ENCODE measurements around the gene DEDD. TPM values are rescaled to one million over a fixed set of nuclear protein-coding genes. Genes with fewer than 3 reads are reported as not detected.
"Not testable (repeated sequence)": the region's sequence is repeated elsewhere in the genome, so short reads cannot be mapped to it uniquely, and the experiment has no call there.

The DEDD gene
- total and polyA plus RNA-seq, 11 donors: 13.8 to 38.8 (median 26.5) TPM

- Histone ChIP-seq H3K9me3 (no peaks in the 10 kb centered on the region), H3K27me3 (no peaks in the 10 kb centered on the region), H3K27ac (peak overlapping the region in 11 of 12 donors; percentile 77 to 97 (median 92)), H3K4me3 (peak overlapping the region in 10 of 12 donors; percentile 85 to 100 (median 96)), H3K4me1 (peaks cover 5 to 73% (median 38%) of the 10 kb centered on the region in 12 donors), H3K36me3 (peaks cover 0 to 61% (median 46%) of the 10 kb centered on the region in 9 donors)
- no peak for TF ChIP-seq POLR2A (IDR thresholded peaks at IDR 0.05)
- peak in 8 of 12 donors; percentile 8 to 40 (median 28) for TF ChIP-seq CTCF (IDR thresholded peaks at IDR 0.05)
- ATAC-seq (peak in 3 of 4 donors; percentile 21 to 35 (median 33)), DNase-seq (peak; percentile 60 to 77 (median 69))
- intact Hi-C loops (cut with DNase I): loop anchor here in 2 of 10 donors (2.0 kb wide), 1 partner anchor 14 kb away; the partner anchor contains the start of gene DEDD (in 2 of the 2)
- 28 to 41% (median 32%) methylated on average over 10 of the region's 10 CpGs for WGBS, 4 donors
Measured at GRCh38 chr1:161119092-161119903, 13.2 kb downstream of the DEDD start.

- H3K4me1 ChIP-seq: peaks cover 5 to 84% (median 45%) of the 10 kb centered on the region in 12 donors
- DNase-seq: peak; percentile 90 to 92 (median 90)
- peak in 3 of 12 donors; percentile 12 to 19 (median 13) for TF ChIP-seq CTCF (IDR thresholded peaks at IDR 0.05)
- peak; percentile 16 to 78 for TF ChIP-seq POLR2A (IDR thresholded peaks at IDR 0.05)
- 0 to 2% (median 0%) methylated on average over 47 to 58 of the region's 58 CpGs for WGBS, 4 donors
- peak within 1 kb of the TSS; percentile 77 to 97 (median 92) for H3K27ac ChIP-seq
- H3K36me3 ChIP-seq: peaks cover 0 to 54% (median 33%) of the 10 kb centered on the region in 9 donors
- H3K4me3 ChIP-seq: peak within 1 kb of the TSS; percentile 73 to 100 (median 94)
- no peaks in the 10 kb centered on the region for H3K9me3 ChIP-seq
- peak; percentile 86 to 94 (median 90) for ATAC-seq
- intact Hi-C loops (cut with DNase I): loop anchor here in 5 of 10 donors (1.0 to 2.0 kb wide), 3 partner anchors 14 to 73 kb away; partner anchors contain the start of genes DEDD (in 4 of the 5) and USF1 (in 1 of the 5)
- no peaks in the 10 kb centered on the region for H3K27me3 ChIP-seq
Measured at GRCh38 chr1:161117759-161118581, 14.5 kb downstream of the DEDD start, which contains the start of the genes NIT1 and PFDN2. Gene NIT1 (plus strand): TSS chr1:161118105. CDS start chr1:161118177, 72 bp downstream. Gene PFDN2 (minus strand): TSS chr1:161118037. CDS start chr1:161118026, 11 bp downstream.

GRCh38 chr1:161115961-161116360, 16.5 kb downstream of the DEDD start:
- H3K27ac ChIP-seq; H3K9me3 ChIP-seq; H3K27me3 ChIP-seq; DNase-seq; ATAC-seq; intact Hi-C loops (cut with DNase I): not testable (repeated sequence)
- Histone ChIP-seq H3K4me1 (peaks cover 5 to 87% (median 51%) of the 10 kb centered on the region in 12 donors), H3K4me3 (peak overlapping the region in 1 of 12 donors; percentile 91), H3K36me3 (peaks cover 0 to 36% (median 13%) of the 10 kb centered on the region in 9 donors)
- WGBS, 4 donors: 89 to 91% (median 90%) methylated on average over 6 of the region's 6 CpGs

- H3K27ac ChIP-seq: no peak overlapping the region
- no peaks in the 10 kb centered on the region for H3K27me3 ChIP-seq
- intact Hi-C loops (cut with DNase I): no loop called here
- no peak for DNase-seq
- peaks cover 5 to 80% (median 51%) of the 10 kb centered on the region in 12 donors for H3K4me1 ChIP-seq
- no peak for ATAC-seq
- H3K4me3 ChIP-seq: no peak overlapping the region
- 91 to 94% (median 92%) methylated on average over 12 of the region's 12 CpGs for WGBS, 4 donors
- TF ChIP-seq POLR2A (IDR thresholded peaks at IDR 0.05) (no peak), CTCF (IDR thresholded peaks at IDR 0.05) (no peak)
- H3K9me3 ChIP-seq: no peaks in the 10 kb centered on the region
- peaks cover 0 to 30% (median 5%) of the 10 kb centered on the region in 9 donors for H3K36me3 ChIP-seq
Measured at GRCh38 chr1:161115132-161115711, 17.2 kb downstream of the DEDD start.

Data from heart left ventricle (tissue), 16 donors.